K562 (cell line): Measurements from ENCODE around the gene AFF3.

Source experiments
- BACH1 ChIP-seq: fragments of 200-800 bp; sonication (Bioruptor generic); IDR thresholded peaks from 2 replicates; pipeline ENCODE4 v1.6.1; 2016; ENCODE audit warnings: missing genetic modification characterization, missing compliant biosample characterization
- CTCF ChIP-seq, 3 experiments: IDR thresholded peaks in 2 of 3; conservative IDR thresholded peaks in 1 of 3; 2 replicates each; pipeline ENCODE4 v1.5.1; 2011 to 2012; ENCODE audit warnings: low read length in 3 of 3, mild to moderate bottlenecking in 3 of 3, control low read depth in 2 of 3, improper control_type of control experiment in 1 of 3, inconsistent platforms in 1 of 3, low read depth in 1 of 3, mixed read lengths in 1 of 3, moderate library complexity in 1 of 3; ENCODE audit not compliant: insufficient read depth in 2 of 3
- E2F8 ChIP-seq: fragments of 450-650 bp; IDR thresholded peaks from 2 replicates; pipeline ENCODE4 v1.7.1; 2018; ENCODE audit warnings: mild to moderate bottlenecking, low read depth; ENCODE audit not compliant: partially characterized antibody
- ETS1 ChIP-seq: conservative IDR thresholded peaks from 2 replicates; pipeline ENCODE4 v1.6.1; 2011; ENCODE audit warnings: low read depth, mild to moderate bottlenecking, low read length; ENCODE audit not compliant: control insufficient read depth
- HDAC6 ChIP-seq: IDR thresholded peaks from 2 replicates; pipeline ENCODE4 v1.6.1; 2012; ENCODE audit warnings: low read depth, mild to moderate bottlenecking, control low read depth, inconsistent platforms, low read length, moderate library complexity
- HNRNPUL1 ChIP-seq: fragments of 200-400 bp; formaldehyde crosslinking; IDR thresholded peaks from 2 replicates; pipeline ENCODE4 v1.6.1; 2017; ENCODE audit warnings: low read length
- KLF16 ChIP-seq: IDR thresholded peaks from 2 replicates; pipeline ENCODE4 v1.6.1; 2016; ENCODE audit warnings: antibody characterized with exemption
- MXI1 ChIP-seq: IDR thresholded peaks from 2 replicates; pipeline ENCODE4 v1.6.1; 2011; ENCODE audit warnings: low read depth, mild to moderate bottlenecking, improper control_type of control experiment, low read length
- NKRF ChIP-seq: fragments of 450-650 bp; IDR thresholded peaks from 2 replicates; pipeline ENCODE4 v1.6.1; 2016; ENCODE audit warnings: borderline replicate concordance
- SMC3 ChIP-seq: conservative IDR thresholded peaks from 2 replicates; pipeline ENCODE4 v1.6.1; 2011; ENCODE audit warnings: low read depth, low read length, improper control_type of control experiment; ENCODE audit not compliant: insufficient read depth
- SREBF2 ChIP-seq: sonication (generic); formaldehyde crosslinking; IDR thresholded peaks from 2 replicates; pipeline ENCODE4 v1.4.0; 2020; ENCODE audit warnings: mild to moderate bottlenecking, missing genetic modification reagents
- ZNF239 ChIP-seq: fragments of 250-450 bp; sonication (Bioruptor Pico); IDR thresholded peaks from 2 replicates; pipeline ENCODE4 v1.4.0; 2020; ENCODE audit warnings: mild to moderate bottlenecking

GRCh38 chr2:99787769-99788382, 354.5 kb downstream of the AFF3 start:
- TF ChIP-seq BACH1 (tag) (no peak), MXI1 (no peak), E2F8 (no peak), HNRNPUL1 (no peak), NKRF (no peak), ETS1 (no peak), CTCF (IDR thresholded peaks at IDR 0.05 in 2 of 3, conservative IDR thresholded peaks at IDR 0.05 in 1 of 3; ENCODE audit: insufficient read depth in 2 of 3, low read depth in 1 of 3, low read length in 3 of 3) (no peak), SMC3 (no peak), HDAC6 (no peak), ZNF239 (CRISPR knock-in tag) (no peak), SREBF2 (CRISPR knock-in tag) (no peak), KLF16 (no peak)
